GM12801 (cell line): ENCODE measurements around the gene PTPRM.

ENCODE experiments used
- TF ChIP-seq, protein P1 (sequence below): IDR thresholded peaks from one replicate; pipeline ENCODE4 v1.5.1; 2011; ENCODE audit warnings: control low read depth; ENCODE audit not compliant: insufficient read length; ENCODE audit errors: extremely low read depth

Gene PTPRM

DNA sequence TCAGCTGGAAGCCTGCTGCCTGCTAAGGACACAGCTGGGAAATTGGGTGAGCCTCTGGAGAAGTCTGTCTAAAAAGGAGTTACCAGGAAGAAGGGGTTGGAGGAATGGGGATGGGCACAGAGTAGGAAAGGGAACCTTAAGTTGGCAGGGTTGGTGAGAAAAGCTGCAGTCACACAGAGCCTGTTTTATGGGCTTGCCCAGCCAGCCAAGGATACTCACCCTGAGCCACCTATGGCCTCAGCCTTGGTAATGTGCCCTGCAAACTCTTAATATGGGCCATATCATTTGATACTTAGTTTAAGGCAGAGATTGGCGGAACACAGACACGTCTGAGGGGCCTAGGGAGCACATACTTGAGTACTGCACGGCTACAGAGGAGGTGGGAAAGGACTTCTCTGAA lies 623.9 kb downstream of the PTPRM start:
- TF ChIP-seq, protein P1, sequence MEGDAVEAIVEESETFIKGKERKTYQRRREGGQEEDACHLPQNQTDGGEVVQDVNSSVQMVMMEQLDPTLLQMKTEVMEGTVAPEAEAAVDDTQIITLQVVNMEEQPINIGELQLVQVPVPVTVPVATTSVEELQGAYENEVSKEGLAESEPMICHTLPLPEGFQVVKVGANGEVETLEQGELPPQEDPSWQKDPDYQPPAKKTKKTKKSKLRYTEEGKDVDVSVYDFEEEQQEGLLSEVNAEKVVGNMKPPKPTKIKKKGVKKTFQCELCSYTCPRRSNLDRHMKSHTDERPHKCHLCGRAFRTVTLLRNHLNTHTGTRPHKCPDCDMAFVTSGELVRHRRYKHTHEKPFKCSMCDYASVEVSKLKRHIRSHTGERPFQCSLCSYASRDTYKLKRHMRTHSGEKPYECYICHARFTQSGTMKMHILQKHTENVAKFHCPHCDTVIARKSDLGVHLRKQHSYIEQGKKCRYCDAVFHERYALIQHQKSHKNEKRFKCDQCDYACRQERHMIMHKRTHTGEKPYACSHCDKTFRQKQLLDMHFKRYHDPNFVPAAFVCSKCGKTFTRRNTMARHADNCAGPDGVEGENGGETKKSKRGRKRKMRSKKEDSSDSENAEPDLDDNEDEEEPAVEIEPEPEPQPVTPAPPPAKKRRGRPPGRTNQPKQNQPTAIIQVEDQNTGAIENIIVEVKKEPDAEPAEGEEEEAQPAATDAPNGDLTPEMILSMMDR = no peak

DNA sequence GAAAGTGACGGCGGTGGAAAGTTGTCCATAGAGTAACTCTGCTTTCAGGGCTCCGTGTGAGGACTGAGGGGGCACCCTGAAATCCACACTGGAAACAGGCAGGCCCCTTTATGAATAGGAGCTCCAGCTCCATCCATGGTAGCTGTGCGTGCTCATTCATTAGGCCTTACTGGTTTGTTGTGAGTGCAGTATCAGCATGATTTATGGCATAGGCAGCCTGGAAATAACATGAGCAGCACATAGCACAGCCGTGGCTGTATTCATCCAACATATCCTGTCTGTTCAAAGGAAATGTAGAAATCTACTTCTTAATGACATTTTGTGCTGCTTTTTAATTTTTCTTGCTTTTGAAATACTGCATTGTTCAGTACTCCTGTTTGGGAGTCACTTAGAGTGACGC lies 627.3 kb downstream of the PTPRM start:
- TF ChIP-seq, protein P1 = no peak

DNA sequence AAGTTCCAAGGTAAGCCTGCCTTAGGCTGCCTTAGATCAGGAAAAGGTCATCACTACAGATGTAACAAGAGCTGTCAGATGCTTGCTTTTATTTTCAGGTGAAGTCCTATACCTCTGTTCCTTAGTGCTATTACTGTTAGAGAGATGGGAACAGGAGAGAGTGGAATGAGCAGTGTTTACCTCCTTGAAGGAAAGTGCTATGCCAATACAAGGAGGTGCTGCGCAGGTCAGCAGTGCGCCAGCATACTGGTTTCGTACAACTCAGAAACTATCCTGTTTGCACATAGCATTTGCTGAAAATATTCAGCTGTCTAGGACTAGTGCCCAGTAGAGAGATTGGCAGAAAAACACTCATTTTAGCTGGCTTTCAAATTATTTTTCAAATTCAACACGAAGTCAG lies 629.1 kb downstream of the PTPRM start:
- TF ChIP-seq, protein P1 = no peak

DNA sequence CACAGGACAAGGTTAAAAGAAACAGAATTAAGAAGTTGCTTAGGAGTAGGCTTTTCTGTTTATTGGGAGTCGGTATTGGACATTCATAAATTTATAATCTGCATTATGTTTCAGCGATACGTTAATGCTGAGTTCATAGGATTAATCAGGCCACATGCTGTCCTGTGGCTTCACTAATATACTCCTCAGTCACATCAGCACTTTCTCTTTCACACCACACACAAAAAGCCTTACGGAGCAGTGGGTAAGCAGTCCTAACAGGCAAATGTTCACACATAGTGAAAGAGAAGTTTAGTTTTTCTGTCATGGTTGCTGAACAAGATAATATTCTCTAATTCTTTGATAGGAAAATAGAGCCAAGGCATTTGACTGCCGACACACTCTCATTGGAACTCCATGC lies 630.4 kb downstream of the PTPRM start:
- TF ChIP-seq, protein P1 = no peak

DNA sequence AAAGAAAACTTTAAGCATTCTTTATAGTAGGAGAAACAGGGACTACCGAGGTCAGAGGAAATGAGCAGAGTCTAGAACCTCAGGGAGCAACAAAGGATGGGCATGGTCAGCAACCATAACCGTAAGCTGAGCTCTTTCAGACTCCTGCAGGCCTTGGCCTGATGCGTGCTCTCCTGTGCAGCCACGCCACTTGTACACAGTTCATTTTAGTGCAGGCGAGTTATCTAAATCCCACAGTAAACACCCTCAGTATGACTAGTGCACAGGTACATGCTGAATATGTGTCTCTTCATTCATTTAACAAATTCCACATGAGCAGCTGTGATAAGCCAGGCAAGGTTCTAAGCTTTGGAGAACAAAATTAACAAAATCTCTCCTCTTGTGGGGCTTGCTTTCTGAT lies 640.9 kb downstream of the PTPRM start:
- TF ChIP-seq, protein P1 = no peak

DNA sequence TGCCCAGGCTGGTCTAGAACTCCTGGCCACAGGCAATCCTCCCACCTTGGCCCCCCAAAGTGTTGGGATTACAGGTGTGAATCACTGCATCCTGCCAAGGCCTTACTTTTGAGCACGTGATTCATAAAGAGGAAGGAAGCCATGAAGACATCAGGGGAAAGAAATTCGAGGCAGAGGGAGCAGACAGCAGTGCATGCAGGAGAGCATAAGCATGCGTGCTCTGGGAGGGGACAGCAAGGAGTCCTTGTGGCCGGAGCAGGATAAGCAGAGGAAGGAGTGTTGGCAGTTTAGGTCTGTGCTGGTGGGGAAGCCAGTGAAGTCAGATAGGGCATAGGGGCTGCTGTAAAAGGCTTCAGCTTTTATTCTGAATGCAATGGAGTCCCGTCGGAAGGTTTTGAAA lies 641.6 kb downstream of the PTPRM start:
- TF ChIP-seq, protein P1 = no peak

DNA sequence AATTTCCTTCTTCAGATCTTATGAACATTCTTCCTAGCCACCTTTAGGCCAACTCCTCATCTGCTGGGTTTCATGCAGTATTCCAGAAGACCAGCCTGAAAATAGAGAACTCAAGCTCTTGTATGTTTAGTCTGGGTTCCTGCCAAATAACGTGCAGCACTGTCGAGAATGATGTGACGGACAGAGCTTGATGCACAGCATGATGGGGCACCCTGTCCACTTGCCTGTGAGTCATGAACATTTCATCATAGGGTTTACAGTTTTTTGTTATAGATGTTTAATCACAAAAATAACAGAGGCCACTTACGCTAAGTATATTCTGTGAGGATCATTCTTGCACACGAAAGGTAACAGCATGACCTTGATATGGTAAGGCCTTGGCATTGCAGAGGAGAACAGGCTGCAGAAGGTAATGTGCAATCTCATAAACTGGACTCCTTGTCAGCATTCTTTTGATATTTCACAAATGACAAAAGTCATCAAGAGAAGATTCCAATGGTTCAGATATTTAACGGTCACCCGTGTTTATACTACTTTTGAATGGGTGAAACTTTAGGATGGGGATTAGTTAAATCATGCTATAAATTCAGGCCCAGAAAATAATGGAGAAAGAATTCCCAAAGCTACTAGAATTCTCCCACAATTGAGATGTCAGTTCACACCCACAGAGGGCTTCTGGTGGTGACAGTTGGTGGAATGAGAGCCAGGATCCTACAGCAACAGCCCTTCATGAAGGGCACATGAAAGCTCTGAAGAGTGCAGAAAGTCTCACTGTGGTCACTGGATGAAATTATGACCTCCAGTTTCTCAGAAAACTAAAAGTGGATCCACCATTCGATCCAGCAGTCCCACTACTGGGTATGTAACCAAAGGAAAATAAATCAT lies 646.0 kb downstream of the PTPRM start:
- TF ChIP-seq, protein P1 = no peak
